CD1c-positive myeloid dendritic cell (primary cell): ENCODE results near the gene DSTN.

Experiments used
- DNase-seq: peaks from one replicate; pipeline ENCODE4 v3.0.0-alpha.2; 2016; ENCODE audit errors: extremely low spot score

Gene DSTN

DNA sequence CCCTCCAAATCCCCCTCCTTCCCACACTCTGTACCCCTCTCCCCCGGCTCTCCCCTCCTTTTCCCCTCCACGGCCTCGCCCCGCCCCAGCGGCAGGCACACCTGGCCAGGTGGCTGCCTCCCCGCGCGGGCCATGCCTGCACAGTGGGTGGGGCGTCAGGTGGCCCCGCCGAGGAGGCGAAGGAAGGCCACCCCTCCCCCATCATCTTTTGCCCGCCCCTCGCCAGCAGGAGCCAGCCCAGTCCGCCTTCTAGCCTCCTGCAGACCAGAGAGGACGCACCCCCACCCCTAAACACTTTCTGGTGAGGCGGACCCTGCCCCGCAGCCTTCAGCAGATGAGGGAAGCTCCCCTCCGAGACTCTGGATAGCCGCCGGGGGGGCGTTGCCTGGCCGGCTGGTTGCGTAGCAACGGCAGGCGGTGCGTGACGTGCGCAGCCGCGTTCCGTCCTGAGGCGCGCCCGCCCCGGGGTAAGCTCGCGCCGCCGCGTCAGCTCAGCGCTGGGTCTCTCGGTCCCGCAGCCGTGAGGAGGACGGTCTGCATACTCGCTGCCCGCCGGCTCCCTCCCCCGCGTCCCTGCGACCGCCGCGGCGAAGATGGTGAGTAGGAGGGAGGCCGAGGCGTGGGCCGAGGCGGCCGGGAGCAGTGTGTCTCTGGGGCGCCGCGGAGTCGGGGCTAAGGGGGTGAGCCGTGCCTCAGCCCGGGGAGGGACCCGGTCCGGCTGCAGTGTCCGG is at the start of gene DSTN:
DSTN (plus strand) TSS at position 460 of the 731 bp plus-strand sequence; CDS start at position 594, 134 bp downstream.
- peak; percentile 97 for DNase-seq

DNA sequence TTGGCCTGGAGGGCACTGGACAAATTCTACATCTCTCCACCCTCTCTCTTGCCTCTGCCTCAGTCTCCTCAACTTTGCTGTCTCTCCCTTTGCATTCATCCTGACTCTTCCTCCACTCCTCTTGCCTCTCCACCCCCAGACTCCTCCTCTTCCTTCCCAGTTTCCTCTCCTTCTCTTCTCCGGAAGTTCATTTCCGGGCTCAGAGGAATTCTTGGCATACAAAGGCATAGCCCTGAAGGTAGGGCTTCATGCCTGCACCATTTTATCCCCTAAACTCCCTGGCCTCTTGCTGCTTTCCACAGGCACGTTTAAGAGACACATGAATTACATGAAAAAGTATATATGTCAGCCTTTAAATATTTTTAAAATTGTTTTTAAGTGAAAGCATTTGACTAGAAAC is 49.3 kb upstream of the DSTN start:
- no peak for DNase-seq

DNA sequence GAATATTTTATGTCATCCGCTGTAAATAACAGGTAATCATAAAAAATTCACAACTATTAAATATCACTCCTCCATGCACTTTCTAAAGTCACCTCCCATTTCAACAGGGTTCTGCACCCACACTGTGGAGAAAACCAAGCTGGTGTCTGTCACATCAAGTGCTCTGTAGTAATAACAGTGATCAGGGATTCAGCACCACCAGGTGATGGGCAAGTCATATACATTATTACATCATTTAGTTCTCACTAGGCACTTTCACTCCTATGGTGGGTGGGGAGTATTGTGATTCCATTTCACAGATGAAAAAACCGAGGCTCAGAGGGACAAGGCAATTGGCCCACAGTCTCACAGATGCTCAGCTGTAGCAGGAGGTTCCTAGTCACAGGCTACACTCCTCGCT is 47.3 kb upstream of the DSTN start:
- no peak for DNase-seq

DNA sequence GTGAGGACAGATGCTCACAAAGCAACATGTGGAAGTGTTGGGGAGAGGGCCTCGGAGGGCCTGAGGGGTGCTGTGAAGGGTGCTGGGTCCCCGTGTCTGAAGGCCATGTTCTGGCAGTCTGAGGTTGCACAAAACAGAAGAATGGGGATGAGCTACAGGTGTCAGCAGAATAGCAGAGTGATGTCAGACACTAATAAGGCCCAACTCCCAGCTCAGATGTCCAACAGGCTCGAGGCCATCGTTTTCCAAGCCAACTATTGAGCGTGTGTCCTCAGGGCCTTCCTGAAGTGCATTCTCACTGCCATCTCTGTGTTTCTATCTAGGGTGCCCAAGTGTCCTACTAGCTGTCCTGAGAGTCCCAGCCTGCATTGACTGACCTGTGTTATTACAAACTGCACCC is 46.5 kb upstream of the DSTN start:
- DNase-seq: no peak

DNA sequence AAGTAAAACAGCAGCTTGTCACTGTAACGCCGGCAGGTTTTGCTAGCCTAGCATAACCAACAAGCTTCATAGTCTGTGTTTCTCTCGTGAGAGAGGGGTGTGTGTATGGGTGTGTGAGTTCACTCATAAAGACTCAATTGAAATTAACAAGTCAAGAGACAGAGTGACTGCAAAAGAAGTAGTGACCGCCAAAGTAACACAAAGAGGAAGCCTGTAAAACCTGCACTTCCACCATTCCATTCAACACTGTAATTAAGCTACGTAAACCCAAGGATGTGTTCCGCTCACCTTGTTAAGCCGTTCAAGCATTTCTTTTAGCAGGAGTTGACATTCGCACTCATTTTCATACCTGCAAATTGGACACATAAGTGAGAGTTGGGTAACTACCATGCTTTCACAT is 45.3 kb upstream of the DSTN start:
- DNase-seq: no peak

DNA sequence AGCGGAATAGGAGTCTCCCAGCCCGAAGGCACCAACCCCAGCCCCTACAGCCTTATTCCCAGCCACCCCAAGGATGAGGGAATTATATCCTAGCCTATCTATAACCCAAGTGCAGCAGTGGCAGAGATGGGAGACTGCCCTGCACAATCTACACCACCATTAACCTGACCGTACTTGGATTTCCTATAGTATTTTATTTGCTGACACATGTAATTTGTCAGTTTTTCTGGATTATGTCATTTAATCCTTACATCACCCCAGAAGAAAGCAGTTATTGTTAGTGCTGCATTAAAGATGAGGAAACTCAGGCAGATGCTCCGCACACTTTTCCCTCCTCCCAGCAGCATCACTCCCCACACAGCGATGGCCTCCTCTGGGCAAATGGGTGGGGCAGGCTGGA is 44.7 kb upstream of the DSTN start:
- no peak for DNase-seq

DNA sequence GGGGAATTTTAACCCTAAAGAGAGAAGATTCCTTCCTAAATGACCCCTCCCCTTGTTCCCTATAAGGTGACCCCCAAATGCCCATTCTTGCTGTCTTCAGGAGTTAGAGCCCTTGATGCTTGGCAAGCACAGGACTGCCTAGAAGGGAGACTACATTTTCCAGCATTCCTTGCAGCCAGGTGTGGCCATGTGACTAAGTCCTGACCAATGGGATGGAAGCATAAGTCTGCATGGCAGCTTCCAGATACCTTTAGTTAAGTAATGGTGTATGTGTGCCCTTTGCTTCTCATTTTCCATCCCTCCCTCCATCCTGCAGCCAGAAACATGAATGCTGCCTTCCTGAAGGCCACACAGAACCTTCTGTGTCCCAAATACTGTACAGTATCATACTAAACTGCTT is 44.2 kb upstream of the DSTN start:
- DNase-seq: no peak

DNA sequence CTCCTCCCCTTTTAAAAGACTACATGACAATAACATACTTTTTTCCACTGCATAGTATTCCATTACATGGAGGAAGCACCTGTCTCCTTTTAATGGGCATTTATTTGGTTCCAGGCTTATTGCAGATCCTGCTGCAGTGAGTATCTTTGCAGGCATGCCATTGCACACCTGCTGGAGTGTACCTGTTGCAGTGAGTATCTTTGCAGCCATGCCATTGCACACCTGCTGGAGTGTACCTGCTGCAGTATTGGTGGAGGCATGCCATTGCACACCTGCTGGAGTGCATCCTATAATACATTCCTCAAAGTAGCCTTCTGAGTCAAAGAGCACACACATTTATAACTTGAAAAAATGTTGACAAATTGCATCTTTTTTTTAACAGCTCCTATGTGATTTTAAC is 40.3 kb upstream of the DSTN start:
- DNase-seq: no peak

DNA sequence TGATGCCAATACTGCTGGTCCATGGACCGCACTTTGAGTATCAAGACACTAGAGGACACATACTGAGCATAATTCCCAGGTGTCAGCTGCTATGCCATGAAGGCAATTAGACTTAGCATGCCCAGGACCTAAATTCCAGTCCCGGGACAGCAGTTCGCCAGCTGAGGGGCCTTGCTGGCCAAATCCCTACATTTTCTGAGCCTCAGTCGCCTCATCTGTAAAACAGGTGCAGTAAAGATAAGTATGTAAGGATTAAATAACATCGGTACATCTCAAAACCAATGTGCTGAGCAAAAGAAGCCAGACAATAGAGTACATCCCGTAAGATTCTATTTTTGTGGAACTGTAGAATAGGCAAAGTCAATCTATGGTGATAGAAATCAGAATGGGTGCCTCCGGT is 39.7 kb upstream of the DSTN start:
- no peak for DNase-seq

DNA sequence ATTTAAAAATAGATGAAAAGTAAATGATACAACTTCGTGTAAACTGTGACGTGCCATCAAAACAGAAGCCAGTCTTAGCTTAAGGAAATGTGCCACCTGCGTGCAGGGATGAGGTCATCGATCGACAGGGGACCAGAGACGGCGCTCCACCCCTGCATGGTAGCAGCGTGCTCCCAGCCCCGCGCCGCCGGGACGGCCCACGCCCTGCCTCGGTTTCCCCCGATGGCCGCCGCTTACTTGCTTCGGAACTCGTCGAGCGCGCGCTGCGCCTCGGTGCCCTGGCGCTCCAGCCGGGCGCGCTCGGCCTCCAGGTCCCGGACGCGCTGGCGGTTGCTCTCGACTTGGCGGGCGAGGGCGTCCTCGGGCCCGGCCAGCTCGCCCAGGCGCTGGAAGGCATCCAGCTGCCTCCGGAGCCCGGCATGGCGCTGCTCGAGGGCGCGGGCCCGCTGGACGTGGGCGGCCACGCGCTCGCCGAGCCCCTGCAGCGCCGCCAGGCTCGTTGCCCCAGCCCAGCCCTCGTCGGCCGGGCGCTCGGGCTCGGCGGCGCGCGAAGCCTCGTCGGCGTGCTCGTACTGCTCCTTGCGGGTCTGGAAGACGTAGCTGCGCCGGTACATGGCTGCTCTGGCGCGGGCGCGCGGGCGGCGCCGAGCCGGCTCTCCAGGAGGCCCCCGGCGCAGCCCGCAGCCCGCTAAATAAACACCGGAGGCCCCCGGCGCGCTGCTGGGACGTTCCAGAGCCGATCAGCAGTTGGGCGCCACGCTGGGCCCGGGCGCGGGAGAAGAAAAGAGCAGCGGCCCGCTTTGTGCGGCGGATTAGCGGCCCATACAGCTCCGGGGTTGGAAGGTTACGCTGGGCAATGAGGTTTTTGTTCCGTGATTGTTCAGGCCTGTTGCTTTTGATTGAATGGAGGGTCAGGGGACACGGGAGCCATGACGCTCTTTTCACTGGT is 38.9 kb upstream of the DSTN start, which contains the start of gene BFSP1:
BFSP1 (minus strand) TSS at position 664 of the 949 bp plus-strand sequence; CDS start at position 614, 50 bp downstream.
- peak; percentile 46 for DNase-seq

DNA sequence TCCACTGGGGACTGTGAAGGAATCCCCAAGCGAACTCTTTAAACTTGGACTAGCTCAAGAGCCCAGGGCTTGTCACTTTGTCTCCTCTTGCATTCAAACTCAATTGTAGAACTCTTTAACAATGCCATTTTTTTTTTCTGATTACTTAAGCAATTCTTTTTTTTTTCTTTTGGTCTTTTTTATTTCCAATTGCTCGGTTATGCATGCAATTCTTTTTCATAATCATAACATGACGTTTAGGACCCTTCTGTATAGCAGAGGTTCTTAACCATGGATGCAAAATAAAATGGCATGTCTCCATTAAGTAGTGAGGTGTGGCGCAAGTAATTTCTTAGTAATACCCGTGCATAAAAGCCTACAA is 38.2 kb upstream of the DSTN start:
- DNase-seq: no peak

DNA sequence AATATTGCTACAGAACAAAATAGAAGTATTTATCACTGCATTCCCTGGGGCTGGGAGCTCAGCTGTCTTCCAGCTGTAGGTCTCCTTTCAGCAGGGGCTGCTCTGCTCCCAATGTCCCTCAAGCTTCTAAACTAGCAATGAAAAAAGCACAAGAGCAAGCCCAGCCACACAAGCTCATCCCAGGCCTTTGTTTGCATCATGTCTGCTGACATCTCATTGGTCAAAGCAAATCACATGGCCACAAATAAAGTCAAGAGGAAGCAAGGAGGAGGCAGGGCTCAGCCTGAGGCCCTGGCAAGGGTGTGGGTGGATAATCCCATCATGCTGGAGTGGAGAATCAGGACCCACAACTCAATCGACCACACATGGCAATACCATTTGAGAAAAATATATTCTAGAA is 36.5 kb upstream of the DSTN start:
- DNase-seq: peak; percentile 59

DNA sequence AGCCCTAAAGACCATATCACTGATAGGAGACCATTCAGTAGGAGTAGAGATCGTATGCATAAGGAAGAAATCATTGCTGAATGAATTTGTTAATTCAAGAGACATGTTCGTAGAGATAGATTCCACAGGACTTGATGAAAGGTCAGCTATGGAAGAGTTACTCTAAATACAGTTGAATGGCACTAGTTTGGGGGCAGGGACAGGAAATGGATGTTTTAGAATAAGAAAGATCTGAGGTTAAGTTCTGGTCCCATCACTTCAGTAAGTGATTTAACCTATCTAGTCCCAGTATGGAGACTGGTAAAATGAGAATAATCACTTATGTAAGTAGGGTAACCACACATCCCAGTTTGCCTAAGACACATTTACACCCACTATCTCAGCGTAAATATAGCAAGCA is 35.8 kb upstream of the DSTN start:
- DNase-seq: no peak

DNA sequence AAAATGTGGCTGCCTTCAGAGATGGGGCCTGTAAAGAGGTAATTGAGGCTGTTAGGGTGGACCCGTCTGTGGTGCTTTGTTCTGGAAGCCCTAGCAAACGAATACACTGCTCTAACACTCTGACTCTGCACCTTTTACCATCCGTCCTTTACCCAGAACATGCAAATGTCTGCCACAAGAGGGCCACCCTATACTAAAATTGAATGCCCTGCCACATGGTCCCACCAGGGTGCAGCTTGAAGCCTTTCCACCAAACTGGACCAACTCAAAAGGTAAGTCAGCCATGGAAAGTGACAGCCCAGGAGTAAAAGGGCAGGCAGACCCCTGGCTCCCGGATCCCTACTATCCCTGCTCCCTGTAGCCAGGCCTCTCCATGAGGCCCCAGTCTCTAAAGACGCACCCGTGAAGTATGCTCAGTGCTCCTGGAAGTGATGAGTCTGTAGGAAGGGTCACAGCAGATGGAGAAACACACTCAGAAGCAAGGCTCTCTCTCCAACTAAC is 32.9 kb upstream of the DSTN start:
- peak; percentile 78 for DNase-seq

DNA sequence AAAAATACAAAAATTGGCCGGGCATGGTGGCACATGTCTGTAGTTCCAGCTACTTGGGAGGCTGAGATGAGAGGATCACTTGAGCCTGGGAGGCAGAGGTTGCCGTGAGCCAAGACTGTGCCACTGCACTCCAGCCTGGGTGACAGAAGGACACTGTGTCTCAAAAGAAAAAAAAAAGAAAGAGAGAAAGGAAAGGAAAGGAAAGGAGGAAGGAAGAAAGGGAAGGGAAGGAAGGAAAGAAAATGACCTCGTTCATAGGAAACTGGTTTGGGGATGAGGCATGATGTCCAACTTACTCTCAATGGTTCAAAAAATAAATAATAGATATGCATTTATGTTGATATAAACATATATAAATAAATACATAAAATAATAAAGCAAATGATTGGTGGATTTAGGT is 31.9 kb upstream of the DSTN start:
- no peak for DNase-seq

DNA sequence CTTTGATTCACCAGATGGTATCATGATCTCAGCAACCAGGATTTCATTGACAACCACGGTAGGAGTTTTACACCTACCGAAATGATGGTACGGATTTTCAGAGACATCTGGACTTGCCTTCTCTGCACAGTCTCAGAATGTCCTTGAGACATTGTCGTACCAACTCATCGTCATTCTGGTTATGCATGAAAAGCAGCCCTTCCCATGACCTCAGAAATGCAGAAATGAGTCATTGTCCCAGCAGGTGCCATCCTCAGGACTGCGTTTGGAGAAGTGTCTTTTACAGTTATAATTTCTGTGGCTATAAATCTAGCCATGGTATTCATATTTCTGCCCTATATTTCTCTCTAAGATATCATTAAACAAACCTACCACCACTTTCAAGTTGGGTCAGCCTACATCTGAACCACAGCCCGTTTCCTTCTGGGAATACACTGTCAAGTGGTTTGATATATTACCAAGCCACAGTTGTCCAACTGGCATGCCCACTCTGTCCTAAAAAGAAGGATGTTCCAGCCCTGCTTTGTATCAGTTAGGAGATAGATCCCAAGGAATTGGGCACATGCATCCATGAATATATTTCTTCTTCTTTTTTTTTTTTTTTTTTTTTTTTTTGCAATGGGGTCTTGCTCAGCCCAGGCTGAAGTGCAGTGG is 31.2 kb upstream of the DSTN start:
- peak; percentile 39 for DNase-seq

DNA sequence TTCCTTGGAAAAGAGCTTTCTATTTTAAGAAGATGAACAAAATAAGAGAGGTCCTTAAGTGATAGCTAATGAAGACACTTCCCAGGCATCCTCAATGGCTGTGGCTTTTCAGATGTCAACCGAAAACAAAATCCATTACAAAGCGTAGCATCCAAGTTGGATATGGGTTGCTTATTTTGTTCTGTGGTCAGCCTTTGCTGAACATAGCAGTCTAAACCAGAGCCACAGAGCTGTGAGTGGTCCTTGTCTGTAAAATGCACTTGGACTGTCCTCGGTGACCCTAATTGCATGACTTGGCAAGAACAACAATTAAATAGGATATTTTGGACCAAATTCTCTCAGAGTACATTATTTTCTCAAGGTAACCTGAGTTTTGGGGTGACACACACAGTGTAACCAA is 28.3 kb upstream of the DSTN start:
- no peak for DNase-seq

DNA sequence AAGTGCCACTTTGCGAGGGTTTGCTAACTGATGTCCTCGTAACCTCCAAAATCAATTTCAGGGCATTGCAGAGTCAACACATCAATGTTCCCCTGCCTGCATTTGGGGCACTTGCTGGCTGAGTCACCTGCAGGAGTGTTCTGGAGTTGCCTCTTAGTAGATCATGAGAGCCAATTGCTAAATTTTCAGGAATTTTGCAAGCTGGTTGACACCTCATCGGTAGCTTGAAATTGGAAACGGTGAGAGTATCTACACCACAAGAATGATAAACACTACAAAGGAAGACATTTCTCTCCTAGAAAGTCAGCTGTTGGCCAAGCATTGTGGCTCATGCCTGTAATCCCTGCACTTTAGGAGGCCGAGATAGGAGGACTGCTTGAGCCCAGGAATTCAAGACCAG is 27.9 kb upstream of the DSTN start:
- no peak for DNase-seq

DNA sequence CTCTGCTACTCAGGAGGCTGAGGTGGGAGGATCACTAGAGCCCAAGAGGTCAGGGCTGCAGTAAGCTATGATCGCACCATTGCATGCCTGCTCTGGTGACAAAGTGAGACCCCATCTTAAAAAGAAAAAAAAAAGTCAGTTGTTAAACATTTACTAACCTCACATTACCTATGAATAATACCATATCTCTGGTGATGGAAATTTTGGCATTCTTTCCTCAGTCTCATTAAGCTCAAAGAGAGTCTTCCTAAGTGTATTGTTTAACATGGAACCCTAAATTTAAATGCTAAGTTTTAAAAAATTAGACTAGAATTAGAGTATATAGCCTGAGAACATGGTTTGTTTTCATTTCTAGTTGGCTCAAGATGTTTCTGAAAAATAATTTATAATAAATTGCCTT is 27.4 kb upstream of the DSTN start:
- no peak for DNase-seq

DNA sequence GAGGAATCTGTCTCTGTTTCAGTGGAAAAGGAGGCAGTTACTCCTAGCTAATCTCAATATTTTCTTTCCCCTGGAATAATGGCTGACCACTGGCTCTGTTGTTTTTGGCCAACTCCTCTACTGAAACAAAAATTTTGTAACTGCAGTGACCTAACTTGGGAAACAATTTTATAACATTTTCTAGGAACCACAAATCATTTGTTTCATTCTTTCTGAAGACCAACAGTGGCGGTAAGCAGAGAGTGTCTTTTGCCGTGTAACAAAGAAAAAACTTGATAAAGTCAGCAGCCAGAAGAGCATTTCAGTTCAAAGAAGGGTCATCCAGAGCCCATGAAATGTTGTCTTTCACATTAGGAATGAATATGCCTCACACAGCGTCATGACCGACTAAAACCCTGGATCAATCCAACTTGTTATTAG is 26.9 kb upstream of the DSTN start:
- no peak for DNase-seq

DNA sequence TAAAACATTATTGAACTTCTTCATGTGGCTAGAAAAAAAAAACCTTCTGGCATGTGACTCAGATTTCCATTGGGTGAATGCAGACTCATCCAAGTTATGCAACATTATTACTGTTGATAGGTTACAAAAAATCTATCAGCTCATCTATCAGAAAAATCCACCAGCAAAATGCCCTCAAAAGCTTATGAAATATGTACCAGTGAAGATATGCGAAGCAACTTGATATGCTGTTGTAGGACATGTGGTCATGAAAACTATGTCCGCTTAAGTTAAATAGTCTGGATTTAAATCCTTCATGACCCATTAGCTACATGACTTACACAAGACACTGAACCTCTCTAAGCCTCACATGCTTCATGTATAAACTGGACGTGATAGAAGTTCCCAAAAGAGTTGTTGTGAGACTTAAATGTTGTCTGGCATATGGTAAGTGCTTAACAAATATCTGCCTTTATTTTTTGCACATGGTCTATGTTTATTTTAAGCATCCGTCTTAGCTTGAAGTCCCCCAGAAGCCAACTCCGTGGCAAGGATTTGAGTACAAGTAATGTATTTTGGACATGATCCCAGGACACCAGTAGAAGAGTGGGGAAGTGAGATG is 26.2 kb upstream of the DSTN start:
- no peak for DNase-seq

DNA sequence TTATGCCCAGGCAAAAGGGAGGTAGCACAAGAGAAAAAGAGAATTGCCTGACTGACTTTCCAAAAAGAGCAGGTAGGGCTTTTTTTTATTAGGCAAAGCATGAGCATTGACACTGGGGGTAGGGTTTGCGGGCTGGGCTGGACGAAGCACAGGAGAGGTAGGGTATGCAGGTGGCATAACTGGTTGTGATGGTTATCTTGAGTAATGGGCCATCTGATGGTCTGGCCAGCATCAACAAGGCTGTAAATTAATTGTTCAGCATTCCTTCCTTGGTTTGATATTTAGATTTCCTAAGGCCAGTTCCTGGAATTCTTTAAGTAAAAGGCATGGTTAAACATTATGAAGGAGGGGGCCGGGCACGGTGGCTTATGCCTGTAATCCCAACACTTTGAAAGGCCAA is 24.7 kb upstream of the DSTN start:
- no peak for DNase-seq
